GM19395 (cell line): ENCODE data around the gene PILRA.
A peak's percentile ranks its signal among the peaks of the same experiment; 100 is the strongest.
"Not testable (repeated sequence)": the region's sequence is repeated elsewhere in the genome, so short reads cannot be mapped to it uniquely, and the experiment has no call there.

Source experiments
- ATAC-seq: cut with Tn5 transposase; IDR thresholded peaks from one replicate; pipeline ENCODE4 v1.9.1; 2021; ENCODE audit warnings: mild to moderate bottlenecking, moderate library complexity; ENCODE audit not compliant: unreplicated experiment

PILRA gene

GRCh38 chr7:100432621-100433275 is 59.5 kb downstream of the PILRA start:
- no peak for ATAC-seq

- ATAC-seq, result no peak
These were observed 59.9 kb downstream of the PILRA start for GRCh38 chr7:100433276-100433591.

GRCh38 chr7:100433592-100434296 is 60.5 kb downstream of the PILRA start:
- ATAC-seq, result no peak

- ATAC-seq, result no peak
These were observed 61.2 kb downstream of the PILRA start for GRCh38 chr7:100434297-100435144.

- ATAC-seq, result peak; percentile 33
These were observed 62.4 kb downstream of the PILRA start for GRCh38 chr7:100435401-100436304.

GRCh38 chr7:100437150-100438100 is 64.1 kb downstream of the PILRA start:
- ATAC-seq, result no peak

- no peak for ATAC-seq
These were observed 64.9 kb downstream of the PILRA start for GRCh38 chr7:100438172-100438571.

GRCh38 chr7:100438731-100439130 is 65.4 kb downstream of the PILRA start:
- not testable (repeated sequence) for ATAC-seq

GRCh38 chr7:100439244-100439643 is 66.0 kb downstream of the PILRA start:
- not testable (repeated sequence) for ATAC-seq

GRCh38 chr7:100441641-100442535 is 68.6 kb downstream of the PILRA start:
- ATAC-seq, result no peak

GRCh38 chr7:100443096-100443840 is 70.0 kb downstream of the PILRA start:
- no peak for ATAC-seq

- ATAC-seq, result no peak
These were observed 71.3 kb downstream of the PILRA start for GRCh38 chr7:100444311-100445278.

- ATAC-seq, result no peak
These were observed 72.8 kb downstream of the PILRA start for GRCh38 chr7:100446040-100446439.

- not testable (repeated sequence) for ATAC-seq
These were observed 74.1 kb downstream of the PILRA start for GRCh38 chr7:100447363-100447762.

GRCh38 chr7:100449190-100449795 is 76.0 kb downstream of the PILRA start:
- no peak for ATAC-seq
